ENCODE measurements around the gene EIF4B.

- TF ChIP-seq CTCF (IDR thresholded peaks at IDR 0.05), result no peak
- TF ChIP-seq POLR2A (IDR thresholded peaks at IDR 0.05), result no peak
- TF ChIP-seq EP300 (IDR thresholded peaks at IDR 0.05), result no peak
Observed at GRCh38 chr12:53014709-53015108, 8.5 kb downstream of the EIF4B start.

Measured in tibial nerve (tissue), 4 donors.